ENCODE data around the gene OBP2B. TPM values are rescaled to one million over a fixed set of nuclear protein-coding genes. Genes with fewer than 3 reads are reported as not detected.

Gene OBP2B
- polyA plus RNA-seq, 1 donor (not counting 4 experiments of a cell fraction or from before 2014, with no cell fraction given) = not detected

DNA sequence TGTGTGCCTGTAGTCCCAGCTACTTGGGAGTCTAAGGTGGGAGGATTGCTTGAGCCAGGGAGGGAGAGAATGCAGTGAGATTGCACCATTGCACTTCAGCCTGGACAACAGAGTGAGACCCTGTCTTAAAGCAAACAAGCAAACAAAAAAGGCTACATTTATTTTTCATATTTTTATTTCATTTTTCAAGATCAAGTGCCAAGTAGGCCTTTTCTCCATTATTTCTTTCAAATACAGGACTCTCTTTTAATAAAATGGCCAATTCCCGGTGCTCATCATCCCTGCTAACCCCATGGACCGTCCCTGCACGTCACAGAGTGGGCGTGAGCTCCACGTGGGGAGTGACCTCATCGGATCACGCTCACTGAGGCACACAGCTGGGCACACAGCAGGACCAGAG, 36.0 kb downstream of the OBP2B start:
- no peak for DNase-seq (ENCODE audit: low read depth, low spot score)
- Histone ChIP-seq H3K36me3 (ENCODE audit: control insufficient read depth in 2 of 2, extremely low read depth in 1 of 2, insufficient read depth in 2 of 2, low read length in 2 of 2) (no peaks in the 10 kb centered on the region), H3K4me1 (ENCODE audit: control insufficient read depth, extremely low read depth, insufficient read depth, low read length) (no peaks in the 10 kb centered on the region), H4K20me1 (ENCODE audit: control insufficient read depth, extremely low read depth, insufficient read depth, low read length) (no peaks in the 10 kb centered on the region), H3K4me3 (ENCODE audit: control insufficient read depth in 2 of 3, extremely low read depth in 1 of 3, insufficient read depth in 2 of 3, low read depth in 1 of 3, low read length in 3 of 3) (no peak overlapping the region), H3K9me3 (ENCODE audit: control insufficient read depth, low read depth, low read length) (no peaks in the 10 kb centered on the region), H3K9ac (ENCODE audit: control insufficient read depth, extremely low read depth, insufficient read depth, low read length) (no peak overlapping the region), H3K27me3 (ENCODE audit: control insufficient read depth, extremely low read depth, insufficient read depth, low read length) (peaks cover 22% of the 10 kb centered on the region), H3K4me2 (ENCODE audit: control insufficient read depth, extremely low read depth, insufficient read depth, low read depth, low read length) (no peak overlapping the region), H3K9me1 (ENCODE audit: control insufficient read depth, extremely low read depth, insufficient read depth, low read length) (no peaks in the 10 kb centered on the region), H3K27ac (ENCODE audit: control insufficient read depth, insufficient read depth, low read length) (no peak overlapping the region), H3K79me2 (ENCODE audit: control insufficient read depth, insufficient read depth, low read length) (no peaks in the 10 kb centered on the region), H2AFZ (ENCODE audit: control insufficient read depth, low read length) (no peak overlapping the region)
- TF ChIP-seq, protein P1, sequence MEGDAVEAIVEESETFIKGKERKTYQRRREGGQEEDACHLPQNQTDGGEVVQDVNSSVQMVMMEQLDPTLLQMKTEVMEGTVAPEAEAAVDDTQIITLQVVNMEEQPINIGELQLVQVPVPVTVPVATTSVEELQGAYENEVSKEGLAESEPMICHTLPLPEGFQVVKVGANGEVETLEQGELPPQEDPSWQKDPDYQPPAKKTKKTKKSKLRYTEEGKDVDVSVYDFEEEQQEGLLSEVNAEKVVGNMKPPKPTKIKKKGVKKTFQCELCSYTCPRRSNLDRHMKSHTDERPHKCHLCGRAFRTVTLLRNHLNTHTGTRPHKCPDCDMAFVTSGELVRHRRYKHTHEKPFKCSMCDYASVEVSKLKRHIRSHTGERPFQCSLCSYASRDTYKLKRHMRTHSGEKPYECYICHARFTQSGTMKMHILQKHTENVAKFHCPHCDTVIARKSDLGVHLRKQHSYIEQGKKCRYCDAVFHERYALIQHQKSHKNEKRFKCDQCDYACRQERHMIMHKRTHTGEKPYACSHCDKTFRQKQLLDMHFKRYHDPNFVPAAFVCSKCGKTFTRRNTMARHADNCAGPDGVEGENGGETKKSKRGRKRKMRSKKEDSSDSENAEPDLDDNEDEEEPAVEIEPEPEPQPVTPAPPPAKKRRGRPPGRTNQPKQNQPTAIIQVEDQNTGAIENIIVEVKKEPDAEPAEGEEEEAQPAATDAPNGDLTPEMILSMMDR (optimal IDR thresholded peaks at IDR 0.05 in 1 of 3, IDR thresholded peaks at IDR 0.05 in 1 of 3, conservative IDR thresholded peaks at IDR 0.05 in 1 of 3; ENCODE audit: extremely low read depth in 1 of 3, insufficient read depth in 2 of 3, low read length in 3 of 3) = no peak
- TF ChIP-seq EZH2 (IDR thresholded peaks at IDR 0.05; ENCODE audit: low read length) = no peak
- FAIRE-seq = no peak
- dilution Hi-C loops (cut with MboI; ENCODE audit: extremely low pct_ligation_motif_present, low sequenced_read_pairs) = no loop called here

DNA sequence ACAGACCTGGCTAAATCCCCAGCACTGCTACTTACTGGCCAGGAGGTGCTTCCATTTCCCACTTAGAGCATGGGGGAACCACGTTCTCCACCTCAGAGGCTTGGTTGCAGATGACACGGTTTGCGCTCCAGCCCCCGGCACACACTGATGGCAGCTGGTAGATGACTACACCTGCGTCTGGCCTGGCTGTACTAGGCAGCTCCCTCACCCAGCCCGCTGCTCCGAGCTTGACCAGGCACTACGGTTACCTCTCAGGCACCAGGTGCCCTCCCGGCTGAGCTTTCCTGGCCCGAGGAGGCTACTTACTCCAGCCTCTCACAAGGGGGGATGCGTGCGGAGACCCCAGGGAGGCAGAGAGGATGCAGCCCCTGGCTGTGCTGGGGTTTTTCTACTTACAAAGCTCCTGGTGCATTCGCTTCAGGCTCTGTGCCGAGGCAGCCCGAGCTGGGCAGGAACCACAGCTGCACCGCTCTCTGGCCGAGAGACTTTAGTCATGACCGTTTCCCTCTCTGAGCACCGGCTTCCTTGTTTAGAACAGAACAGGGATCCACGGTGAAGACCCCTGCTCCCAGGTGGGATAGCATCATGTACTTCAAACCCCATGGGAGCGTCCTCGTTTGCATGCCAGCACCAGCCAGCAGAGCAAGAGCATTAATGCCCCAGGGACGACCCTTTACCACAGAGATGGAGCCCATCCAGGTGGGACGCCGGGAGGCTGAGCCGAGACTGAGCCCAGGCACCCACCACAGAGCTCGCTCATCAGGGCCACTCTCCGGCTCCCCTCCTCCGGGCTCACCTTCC, 37.7 kb downstream of the OBP2B start:
- TF ChIP-seq, protein P1 (optimal IDR thresholded peaks at IDR 0.05 in 1 of 3, IDR thresholded peaks at IDR 0.05 in 1 of 3, conservative IDR thresholded peaks at IDR 0.05 in 1 of 3; ENCODE audit: extremely low read depth in 1 of 3, insufficient read depth in 2 of 3, low read length in 3 of 3) = no peak
- no peak for TF ChIP-seq EZH2 (IDR thresholded peaks at IDR 0.05; ENCODE audit: low read length)
- FAIRE-seq (no peak), DNase-seq (ENCODE audit: low read depth, low spot score) (no peak)
- Histone ChIP-seq H3K36me3 (ENCODE audit: control insufficient read depth in 2 of 2, extremely low read depth in 1 of 2, insufficient read depth in 2 of 2, low read length in 2 of 2) (no peaks in the 10 kb centered on the region), H3K9me3 (ENCODE audit: control insufficient read depth, low read depth, low read length) (no peaks in the 10 kb centered on the region), H3K4me1 (ENCODE audit: control insufficient read depth, extremely low read depth, insufficient read depth, low read length) (no peaks in the 10 kb centered on the region), H3K9ac (ENCODE audit: control insufficient read depth, extremely low read depth, insufficient read depth, low read length) (no peak overlapping the region), H2AFZ (ENCODE audit: control insufficient read depth, low read length) (no peak overlapping the region), H3K4me3 (ENCODE audit: control insufficient read depth in 2 of 3, extremely low read depth in 1 of 3, insufficient read depth in 2 of 3, low read depth in 1 of 3, low read length in 3 of 3) (no peak overlapping the region), H3K4me2 (ENCODE audit: control insufficient read depth, extremely low read depth, insufficient read depth, low read depth, low read length) (no peak overlapping the region), H4K20me1 (ENCODE audit: control insufficient read depth, extremely low read depth, insufficient read depth, low read length) (no peaks in the 10 kb centered on the region), H3K27ac (ENCODE audit: control insufficient read depth, insufficient read depth, low read length) (no peak overlapping the region), H3K9me1 (ENCODE audit: control insufficient read depth, extremely low read depth, insufficient read depth, low read length) (no peaks in the 10 kb centered on the region), H3K79me2 (ENCODE audit: control insufficient read depth, insufficient read depth, low read length) (no peaks in the 10 kb centered on the region), H3K27me3 (ENCODE audit: control insufficient read depth, extremely low read depth, insufficient read depth, low read length) (peaks cover 17% of the 10 kb centered on the region)
- dilution Hi-C loops (cut with MboI; ENCODE audit: extremely low pct_ligation_motif_present, low sequenced_read_pairs) = no loop called here
